Erythroblast (primary cell): Measurements from ENCODE around the gene FARP1.

Experiments used
- GATA1 ChIP-seq: IDR thresholded peaks from 2 replicates; pipeline ENCODE4 v1.6.1; 2011; ENCODE audit warnings: low read depth, mild to moderate bottlenecking, control low read depth, low read length, moderate library complexity
- POLR2A ChIP-seq: IDR thresholded peaks from 2 replicates; pipeline ENCODE4 v1.6.1; 2011; ENCODE audit warnings: mild to moderate bottlenecking, low read length

DNA sequence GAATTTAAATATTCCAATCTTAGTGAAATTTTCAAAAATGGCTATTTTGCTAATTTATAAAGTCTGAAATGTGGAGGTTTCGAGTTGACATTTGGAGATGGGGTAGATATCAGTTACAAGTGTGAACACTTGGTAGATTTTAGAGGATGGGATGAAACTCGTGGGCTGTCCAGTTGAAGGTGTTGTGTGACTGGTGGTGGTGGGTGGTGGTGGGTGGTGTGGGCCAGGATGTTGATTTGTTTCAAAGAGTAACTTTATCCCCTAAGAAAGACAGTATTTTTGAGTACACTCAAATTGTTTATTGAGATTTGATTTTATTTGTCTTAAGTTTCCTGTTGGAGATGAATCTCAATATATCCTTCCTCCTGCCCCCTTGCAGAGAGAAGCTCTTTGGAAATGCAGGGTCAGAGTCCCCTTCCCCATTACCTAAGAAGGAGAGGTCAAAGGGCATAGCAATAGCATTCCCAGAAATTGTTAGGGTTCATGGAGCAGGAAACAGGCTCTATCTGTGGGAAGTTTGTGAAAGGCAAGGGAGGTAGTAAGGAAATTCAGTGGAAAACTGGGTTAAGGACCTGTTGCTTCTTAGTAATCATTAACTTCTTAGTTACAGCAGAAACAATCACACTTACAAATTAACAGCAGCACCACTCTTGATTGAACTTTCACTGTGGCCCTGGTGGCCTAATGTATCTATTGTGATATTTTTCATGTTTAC is 167.7 kb downstream of the FARP1 start:
- TF ChIP-seq POLR2A (no peak), GATA1 (no peak)
